HepG2 (cell line): ENCODE data around the gene FAM53B. TPM values are rescaled to one million over a fixed set of nuclear protein-coding genes. Genes with fewer than 3 reads are reported as not detected.

Source experiments
- ATF7 ChIP-seq, 2 experiments: fragments of 450-650 bp in 1 of 2; sonication (generic) in 1 of 2; formaldehyde crosslinking in 1 of 2; IDR thresholded peaks; 2 replicates each; pipeline versions ENCODE4 v1.4.0 to v1.6.1; 2016 to 2020; ENCODE audit warnings: antibody characterized with exemption in 1 of 2, mild to moderate bottlenecking in 1 of 2, missing genetic modification reagents in 1 of 2
- JUNB ChIP-seq: sonication (generic); formaldehyde crosslinking; IDR thresholded peaks from 2 replicates; pipeline ENCODE4 v1.8.0; 2022; ENCODE audit warnings: missing genetic modification reagents, mild to moderate bottlenecking, borderline replicate concordance
- MED8 ChIP-seq: sonication (generic); formaldehyde crosslinking; IDR thresholded peaks from 2 replicates; pipeline ENCODE4 v1.8.1; 2023; ENCODE audit warnings: mild to moderate bottlenecking, missing genetic modification reagents; ENCODE audit not compliant: insufficient replicate concordance
- MIER2 ChIP-seq: IDR thresholded peaks from 2 replicates; pipeline ENCODE4 v1.6.1; 2016; ENCODE audit warnings: missing biosample characterization, missing genetic modification reagents
- PAX8 ChIP-seq: sonication (generic); formaldehyde crosslinking; IDR thresholded peaks from 2 replicates; pipeline ENCODE4 v1.8.0; 2022; ENCODE audit warnings: mild to moderate bottlenecking, missing genetic modification reagents, borderline replicate concordance
- PRPF4 ChIP-seq: fragments of 200-400 bp; formaldehyde crosslinking; IDR thresholded peaks from 2 replicates; pipeline ENCODE4 v1.6.1; 2016; ENCODE audit warnings: low read length, low read depth; ENCODE audit not compliant: poor library complexity, severe bottlenecking
- RFXAP ChIP-seq: sonication (generic); formaldehyde crosslinking; IDR thresholded peaks from 2 replicates; pipeline ENCODE4 v1.4.0; 2020; ENCODE audit warnings: missing genetic modification reagents, borderline replicate concordance
- SP140L ChIP-seq: sonication (generic); formaldehyde crosslinking; IDR thresholded peaks from 2 replicates; pipeline ENCODE4 v1.4.0; 2020; ENCODE audit warnings: missing genetic modification reagents, borderline replicate concordance
- TBP ChIP-seq: sonication (generic); formaldehyde crosslinking; IDR thresholded peaks from 2 replicates; pipeline ENCODE4 v1.5.0; 2020; ENCODE audit warnings: missing genetic modification reagents
- ZIK1 ChIP-seq: sonication (generic); formaldehyde crosslinking; IDR thresholded peaks from 2 replicates; pipeline ENCODE4 v1.5.0; 2020; ENCODE audit warnings: mild to moderate bottlenecking, low read depth, missing genetic modification reagents, borderline replicate concordance
- ZNF101 ChIP-seq: sonication (generic); formaldehyde crosslinking; IDR thresholded peaks from 2 replicates; pipeline ENCODE4 v1.4.0; 2020; ENCODE audit warnings: mild to moderate bottlenecking, low read depth, missing genetic modification reagents, borderline replicate concordance
- ZNF383 ChIP-seq: sonication (generic); formaldehyde crosslinking; IDR thresholded peaks from 2 replicates; pipeline ENCODE4 v1.4.0; 2020; ENCODE audit warnings: missing genetic modification reagents, mild to moderate bottlenecking, borderline replicate concordance
- ZNF550 ChIP-seq: sonication (generic); formaldehyde crosslinking; IDR thresholded peaks from 2 replicates; pipeline ENCODE4 v1.4.0; 2020; ENCODE audit warnings: mild to moderate bottlenecking, missing genetic modification reagents, borderline replicate concordance
- ZNF777 ChIP-seq: sonication (generic); formaldehyde crosslinking; IDR thresholded peaks from 2 replicates; pipeline ENCODE4 v1.4.0; 2020; ENCODE audit warnings: missing genetic modification reagents
- ZSCAN9 ChIP-seq: IDR thresholded peaks from 2 replicates; pipeline ENCODE4 v1.6.1; 2016; ENCODE audit warnings: borderline replicate concordance
- polyA plus RNA-seq, 8 experiments: library from polyadenylated mRNA; depleted of rRNA in 3 of 8; stranded (reverse) in 7 of 8; unstranded in 1 of 8; fragments of >200 nt; fragmentation: Illumina TruSeq in 4 of 8; extraction: Trizol in 4 of 8; gene quantifications; 2 replicates each; pipeline versions ENCODE4 v1.2.1 to v1.2.3, GENCODE V29; 2011 to 2016; ENCODE audit warnings: low read depth in 4 of 8, missing spikeins in 1 of 8, mixed read lengths in 1 of 8; ENCODE audit not compliant: insufficient read depth in 1 of 8
- total RNA-seq, 5 experiments: library from RNA; depleted of rRNA; stranded (reverse); fragments of >200 nt; fragmentation: Illumina TruSeq; extraction: Trizol; gene quantifications; 2 replicates each; pipeline ENCODE4 v1.2.3, GENCODE V29; 2016; ENCODE audit warnings: low read depth in 1 of 5
- TF ChIP-seq, protein P1 (sequence below): sonication (generic); formaldehyde crosslinking; IDR thresholded peaks from 2 replicates; pipeline ENCODE4 v1.4.0; 2020; ENCODE audit warnings: missing genetic modification reagents, borderline replicate concordance
- TF ChIP-seq, protein P2 (sequence below): sonication (generic); formaldehyde crosslinking; IDR thresholded peaks from 2 replicates; pipeline ENCODE4 v1.5.0; 2020; ENCODE audit warnings: missing genetic modification reagents
- TF ChIP-seq, protein P3 (sequence below): sonication (generic); IDR thresholded peaks from 2 replicates; pipeline ENCODE4 v1.6.1; 2016; ENCODE audit warnings: low read depth, borderline replicate concordance
- TF ChIP-seq, protein P4 (sequence below): sonication (generic); formaldehyde crosslinking; IDR thresholded peaks from 2 replicates; pipeline ENCODE4 v1.4.0; 2020; ENCODE audit warnings: mild to moderate bottlenecking, low read depth, missing genetic modification reagents
- TF ChIP-seq, protein P5 (sequence below): sonication (generic); formaldehyde crosslinking; IDR thresholded peaks from 2 replicates; pipeline ENCODE4 v1.5.1; 2020; ENCODE audit warnings: mild to moderate bottlenecking, moderate library complexity, missing genetic modification reagents

The FAM53B gene
- total and polyA plus RNA-seq, 2 of the 13 experiments (the other 11 are each of a cell fraction or from before 2014, with no cell fraction given) = 6.4 to 19.3 TPM

DNA sequence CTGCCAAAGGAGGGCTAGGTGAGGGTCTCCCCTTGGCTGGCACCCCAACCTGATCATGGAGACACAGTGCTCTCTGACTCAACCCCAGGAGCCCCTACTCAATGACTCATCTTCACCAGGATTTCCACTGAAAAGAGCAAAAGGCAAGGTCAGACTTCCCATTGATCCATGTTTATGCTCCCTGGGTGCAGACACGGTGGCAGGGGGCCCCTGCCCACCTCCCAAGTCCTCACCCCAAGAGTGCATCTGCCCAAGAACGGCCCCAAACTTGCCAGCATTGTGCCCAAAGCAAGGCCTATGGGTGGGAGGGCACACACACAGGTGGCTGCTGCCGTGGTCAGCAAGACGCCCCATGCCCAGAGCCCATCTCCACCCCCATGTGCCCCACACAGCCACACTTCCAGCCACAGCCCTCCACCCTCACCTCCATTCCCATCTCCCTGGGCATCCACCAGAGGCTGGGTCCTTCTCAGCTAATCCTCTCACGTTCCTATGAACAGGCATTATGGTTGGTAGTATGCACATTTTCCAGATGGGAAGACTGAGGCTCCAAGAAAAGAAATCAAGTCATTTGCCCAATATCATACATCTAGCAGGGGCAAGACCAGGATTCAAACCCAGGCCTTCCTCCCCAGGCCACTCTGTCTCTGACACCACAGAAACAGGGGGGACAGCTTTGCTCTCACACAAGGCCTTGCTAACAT is 31.3 kb downstream of the FAM53B start (continued):
- TF ChIP-seq MED8 = no peak
- no peak for TF ChIP-seq RFXAP (CRISPR knock-in tag)
- no peak for TF ChIP-seq ZNF383
- no peak for TF ChIP-seq SP140L (CRISPR knock-in tag)
- TF ChIP-seq ZNF101 (CRISPR knock-in tag) = no peak
- no peak for TF ChIP-seq ZNF550
- TF ChIP-seq, protein P1, sequence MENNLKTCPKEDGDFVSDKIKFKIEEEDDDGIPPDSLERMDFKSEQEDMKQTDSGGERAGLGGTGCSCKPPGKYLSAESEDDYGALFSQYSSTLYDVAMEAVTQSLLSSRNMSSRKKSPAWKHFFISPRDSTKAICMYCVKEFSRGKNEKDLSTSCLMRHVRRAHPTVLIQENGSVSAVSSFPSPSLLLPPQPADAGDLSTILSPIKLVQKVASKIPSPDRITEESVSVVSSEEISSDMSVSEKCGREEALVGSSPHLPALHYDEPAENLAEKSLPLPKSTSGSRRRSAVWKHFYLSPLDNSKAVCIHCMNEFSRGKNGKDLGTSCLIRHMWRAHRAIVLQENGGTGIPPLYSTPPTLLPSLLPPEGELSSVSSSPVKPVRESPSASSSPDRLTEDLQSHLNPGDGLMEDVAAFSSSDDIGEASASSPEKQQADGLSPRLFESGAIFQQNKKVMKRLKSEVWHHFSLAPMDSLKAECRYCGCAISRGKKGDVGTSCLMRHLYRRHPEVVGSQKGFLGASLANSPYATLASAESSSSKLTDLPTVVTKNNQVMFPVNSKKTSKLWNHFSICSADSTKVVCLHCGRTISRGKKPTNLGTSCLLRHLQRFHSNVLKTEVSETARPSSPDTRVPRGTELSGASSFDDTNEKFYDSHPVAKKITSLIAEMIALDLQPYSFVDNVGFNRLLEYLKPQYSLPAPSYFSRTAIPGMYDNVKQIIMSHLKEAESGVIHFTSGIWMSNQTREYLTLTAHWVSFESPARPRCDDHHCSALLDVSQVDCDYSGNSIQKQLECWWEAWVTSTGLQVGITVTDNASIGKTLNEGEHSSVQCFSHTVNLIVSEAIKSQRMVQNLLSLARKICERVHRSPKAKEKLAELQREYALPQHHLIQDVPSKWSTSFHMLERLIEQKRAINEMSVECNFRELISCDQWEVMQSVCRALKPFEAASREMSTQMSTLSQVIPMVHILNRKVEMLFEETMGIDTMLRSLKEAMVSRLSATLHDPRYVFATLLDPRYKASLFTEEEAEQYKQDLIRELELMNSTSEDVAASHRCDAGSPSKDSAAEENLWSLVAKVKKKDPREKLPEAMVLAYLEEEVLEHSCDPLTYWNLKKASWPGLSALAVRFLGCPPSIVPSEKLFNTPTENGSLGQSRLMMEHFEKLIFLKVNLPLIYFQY (CRISPR knock-in tag) = no peak
- TF ChIP-seq JUNB = no peak
- no peak for TF ChIP-seq MIER2 (CRISPR knock-in tag)
- no peak for TF ChIP-seq ATF7 (IDR thresholded peaks at IDR 0.05)
- no peak for TF ChIP-seq ATF7 (CRISPR knock-in tag; IDR thresholded peaks at IDR 0.05)
- TF ChIP-seq PRPF4 = no peak
- TF ChIP-seq, protein P2, sequence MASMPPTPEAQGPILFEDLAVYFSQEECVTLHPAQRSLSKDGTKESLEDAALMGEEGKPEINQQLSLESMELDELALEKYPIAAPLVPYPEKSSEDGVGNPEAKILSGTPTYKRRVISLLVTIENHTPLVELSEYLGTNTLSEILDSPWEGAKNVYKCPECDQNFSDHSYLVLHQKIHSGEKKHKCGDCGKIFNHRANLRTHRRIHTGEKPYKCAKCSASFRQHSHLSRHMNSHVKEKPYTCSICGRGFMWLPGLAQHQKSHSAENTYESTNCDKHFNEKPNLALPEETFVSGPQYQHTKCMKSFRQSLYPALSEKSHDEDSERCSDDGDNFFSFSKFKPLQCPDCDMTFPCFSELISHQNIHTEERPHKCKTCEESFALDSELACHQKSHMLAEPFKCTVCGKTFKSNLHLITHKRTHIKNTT = no peak
- no peak for TF ChIP-seq PAX8 (CRISPR knock-in tag)
- no peak for TF ChIP-seq ZSCAN9
- TF ChIP-seq, protein P3, sequence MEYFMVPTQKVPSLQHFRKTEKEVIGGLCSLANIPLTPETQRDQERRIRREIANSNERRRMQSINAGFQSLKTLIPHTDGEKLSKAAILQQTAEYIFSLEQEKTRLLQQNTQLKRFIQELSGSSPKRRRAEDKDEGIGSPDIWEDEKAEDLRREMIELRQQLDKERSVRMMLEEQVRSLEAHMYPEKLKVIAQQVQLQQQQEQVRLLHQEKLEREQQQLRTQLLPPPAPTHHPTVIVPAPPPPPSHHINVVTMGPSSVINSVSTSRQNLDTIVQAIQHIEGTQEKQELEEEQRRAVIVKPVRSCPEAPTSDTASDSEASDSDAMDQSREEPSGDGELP = no peak
- no peak for TF ChIP-seq TBP (CRISPR knock-in tag)
- TF ChIP-seq, protein P4, sequence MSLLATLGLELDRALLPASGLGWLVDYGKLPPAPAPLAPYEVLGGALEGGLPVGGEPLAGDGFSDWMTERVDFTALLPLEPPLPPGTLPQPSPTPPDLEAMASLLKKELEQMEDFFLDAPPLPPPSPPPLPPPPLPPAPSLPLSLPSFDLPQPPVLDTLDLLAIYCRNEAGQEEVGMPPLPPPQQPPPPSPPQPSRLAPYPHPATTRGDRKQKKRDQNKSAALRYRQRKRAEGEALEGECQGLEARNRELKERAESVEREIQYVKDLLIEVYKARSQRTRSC = no peak
- TF ChIP-seq ZNF777 (CRISPR knock-in tag) = no peak
- TF ChIP-seq ZIK1 (CRISPR knock-in tag) = no peak
- TF ChIP-seq, protein P5, sequence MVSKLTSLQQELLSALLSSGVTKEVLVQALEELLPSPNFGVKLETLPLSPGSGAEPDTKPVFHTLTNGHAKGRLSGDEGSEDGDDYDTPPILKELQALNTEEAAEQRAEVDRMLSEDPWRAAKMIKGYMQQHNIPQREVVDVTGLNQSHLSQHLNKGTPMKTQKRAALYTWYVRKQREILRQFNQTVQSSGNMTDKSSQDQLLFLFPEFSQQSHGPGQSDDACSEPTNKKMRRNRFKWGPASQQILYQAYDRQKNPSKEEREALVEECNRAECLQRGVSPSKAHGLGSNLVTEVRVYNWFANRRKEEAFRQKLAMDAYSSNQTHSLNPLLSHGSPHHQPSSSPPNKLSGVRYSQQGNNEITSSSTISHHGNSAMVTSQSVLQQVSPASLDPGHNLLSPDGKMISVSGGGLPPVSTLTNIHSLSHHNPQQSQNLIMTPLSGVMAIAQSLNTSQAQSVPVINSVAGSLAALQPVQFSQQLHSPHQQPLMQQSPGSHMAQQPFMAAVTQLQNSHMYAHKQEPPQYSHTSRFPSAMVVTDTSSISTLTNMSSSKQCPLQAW (CRISPR knock-in tag) = 0 out of 2 replicates have a peak, but pooled peaks have one; percentile 18
